H1 (cell line): ENCODE results near the gene SLC7A8. TPM values are rescaled to one million over a fixed set of nuclear protein-coding genes. Genes with fewer than 3 reads are reported as not detected.

Source experiments
- CTCF ChIA-PET: fragments of 300-600 bp; sonication (Branson Sonifier 250); formaldehyde crosslinking; loops from one replicate; lab custom pipeline; 2021; ENCODE audit not compliant: partially characterized antibody; lab: Charles Lee
- POLR2A ChIA-PET: fragments of 300-600 bp; sonication (Branson Sonifier 250); formaldehyde crosslinking; loops from one replicate; lab custom pipeline; 2021; ENCODE audit warnings: inconsistent platforms; ENCODE audit not compliant: partially characterized antibody; lab: Charles Lee
- DNase-seq, 2 experiments: peaks; one replicate each; pipeline versions ENCODE4 v3.0.0 to v3.0.0-alpha.2; 2010 to 2022; ENCODE audit warnings: low spot score in 2 of 2, low read depth in 1 of 2, mixed read lengths in 1 of 2
- FAIRE-seq: peaks from 2 replicates; lab custom pipeline; 2011; peaks lifted over from hg19 to GRCh38; lab: Jason Lieb, UNC
- H2AFZ ChIP-seq: 2 replicates; pipeline ENCODE4 v1.8.1; 2012; ENCODE audit warnings: low read length, inconsistent platforms
- H2AK5ac ChIP-seq: 2 replicates; pipeline ENCODE4 v1.6.1; 2013; ENCODE audit warnings: low read depth, low read length
- H2BK120ac ChIP-seq: replicated peaks from 2 replicates; pipeline ENCODE3; 2013; ENCODE audit warnings: low read depth, low read length, inconsistent platforms
- H2BK12ac ChIP-seq: 2 replicates; pipeline ENCODE4 v1.6.1; 2013; ENCODE audit warnings: low read depth, low read length
- H2BK15ac ChIP-seq: 2 replicates; pipeline ENCODE4 v1.6.1; 2013; ENCODE audit warnings: low read length
- H2BK20ac ChIP-seq: 2 replicates; pipeline ENCODE4 v1.6.1; 2013; ENCODE audit warnings: low read length
- H2BK5ac ChIP-seq: 2 replicates; pipeline ENCODE4 v1.6.1; 2013; ENCODE audit warnings: low read depth, low read length
- H3K14ac ChIP-seq: 2 replicates; pipeline ENCODE4 v1.6.1; 2013; ENCODE audit warnings: inconsistent platforms; ENCODE audit not compliant: insufficient read length
- H3K18ac ChIP-seq: 2 replicates; pipeline ENCODE4 v1.6.1; 2013; ENCODE audit warnings: low read length; ENCODE audit errors: extremely low read depth
- H3K23ac ChIP-seq: 2 replicates; pipeline ENCODE4 v1.6.1; 2013; ENCODE audit warnings: inconsistent platforms; ENCODE audit not compliant: insufficient read length
- H3K23me2 ChIP-seq: 2 replicates; pipeline ENCODE4 v1.6.1; 2013; ENCODE audit warnings: low read depth, low read length
- H3K27ac ChIP-seq: 2 replicates; pipeline ENCODE4 v1.6.1; 2011; ENCODE audit warnings: low read depth, low read length, inconsistent platforms
- H3K27me3 ChIP-seq, 4 experiments: replicated peaks in 1 of 4; 1 replicate in 1 of 4; 2 replicates in 3 of 4; pipeline versions ENCODE4 v1.6.1 to v1.8.1; 2011 to 2013; ENCODE audit warnings: low read length in 3 of 4, mild to moderate bottlenecking in 3 of 4, inconsistent platforms in 2 of 4, mixed read lengths in 2 of 4, moderate library complexity in 1 of 4; ENCODE audit not compliant: control insufficient read depth in 3 of 4, insufficient read depth in 3 of 4; ENCODE audit errors: extremely low read depth in 1 of 4
- H3K36me3 ChIP-seq, 4 experiments: 2 replicates each; pipeline versions ENCODE4 v1.6.1 to v1.8.1; 2011 to 2013; ENCODE audit warnings: mild to moderate bottlenecking in 4 of 4, low read length in 3 of 4, moderate library complexity in 2 of 4, control low read depth in 1 of 4, inconsistent platforms in 1 of 4; ENCODE audit not compliant: insufficient read depth in 4 of 4, control insufficient read depth in 2 of 4
- H3K4ac ChIP-seq: replicated peaks from 2 replicates; pipeline ENCODE3; 2013; ENCODE audit warnings: low read length, low read depth, mixed read lengths, inconsistent platforms; ENCODE audit not compliant: insufficient read length
- H3K4me1 ChIP-seq, 4 experiments: replicated peaks in 1 of 4; 1 replicate in 1 of 4; 2 replicates in 3 of 4; pipeline versions ENCODE4 v1.6.1 to v1.8.1; 2011 to 2013; ENCODE audit warnings: low read length in 3 of 4, inconsistent platforms in 2 of 4, mixed read lengths in 1 of 4; ENCODE audit not compliant: insufficient read depth in 4 of 4, control insufficient read depth in 3 of 4
- H3K4me2 ChIP-seq, 2 experiments: 2 replicates each; pipeline versions ENCODE4 v1.6.1 to v1.8.1; 2011 to 2013; ENCODE audit warnings: low read depth in 2 of 2, low read length in 2 of 2, control low read depth in 1 of 2, inconsistent platforms in 1 of 2, mild to moderate bottlenecking in 1 of 2; ENCODE audit not compliant: insufficient read depth in 1 of 2
- H3K4me3 ChIP-seq, 4 experiments: fragments of 200-600, 300-600 bp in 1 of 4; sonication (generic), shearing (Covaris generic), sonication (Bioruptor Twin) in 1 of 4; 2 replicates each; pipeline versions ENCODE4 v1.5.1 to v1.8.1; 2011 to 2016; ENCODE audit warnings: low read length in 4 of 4, low read depth in 3 of 4, control low read depth in 2 of 4, inconsistent platforms in 2 of 4, mild to moderate bottlenecking in 2 of 4, mixed read lengths in 1 of 4, moderate library complexity in 1 of 4; ENCODE audit not compliant: insufficient read depth in 2 of 4; ENCODE audit errors: extremely low read depth in 1 of 4
- H3K56ac ChIP-seq: replicated peaks from 2 replicates; pipeline ENCODE3; 2013; ENCODE audit warnings: low read depth, mild to moderate bottlenecking, mixed read lengths, low read length, inconsistent platforms; ENCODE audit not compliant: insufficient read length
- H3K79me1 ChIP-seq: 2 replicates; pipeline ENCODE4 v1.6.1; 2013; ENCODE audit warnings: low read depth, low read length, control low read depth
- H3K79me2 ChIP-seq, 2 experiments: 2 replicates each; pipeline versions ENCODE4 v1.6.1 to v1.8.1; 2012 to 2013; ENCODE audit warnings: low read length in 2 of 2, mild to moderate bottlenecking in 2 of 2, inconsistent platforms in 1 of 2; ENCODE audit not compliant: insufficient read depth in 2 of 2, control insufficient read depth in 1 of 2
- H3K9ac ChIP-seq, 4 experiments: replicated peaks in 1 of 4; 1 replicate in 1 of 4; 2 replicates in 3 of 4; pipeline versions ENCODE4 v1.6.1 to v1.8.1; 2011 to 2013; ENCODE audit warnings: low read depth in 3 of 4, low read length in 3 of 4, control low read depth in 2 of 4, mild to moderate bottlenecking in 2 of 4, moderate library complexity in 2 of 4, inconsistent platforms in 1 of 4; ENCODE audit errors: extremely low read depth in 1 of 4
- H3K9me3 ChIP-seq, 2 experiments: 2 replicates each; pipeline versions ENCODE4 v1.6.1 to v1.8.1; 2012 to 2013; ENCODE audit warnings: mild to moderate bottlenecking in 2 of 2, moderate library complexity in 2 of 2, control low read depth in 1 of 2, inconsistent platforms in 1 of 2, low read depth in 1 of 2, low read length in 1 of 2, mixed read lengths in 1 of 2; ENCODE audit not compliant: insufficient read depth in 2 of 2
- H4K20me1 ChIP-seq, 2 experiments: replicated peaks in 1 of 2; 2 replicates each; pipeline versions ENCODE3 to v1.8.1; 2011 to 2013; ENCODE audit warnings: inconsistent platforms in 2 of 2, low read length in 2 of 2, mild to moderate bottlenecking in 1 of 2; ENCODE audit not compliant: insufficient read depth in 2 of 2, control insufficient read depth in 1 of 2
- H4K5ac ChIP-seq: 2 replicates; pipeline ENCODE4 v1.6.1; 2013; ENCODE audit warnings: low read length, low read depth, mixed read lengths, inconsistent platforms; ENCODE audit not compliant: insufficient read length
- H4K8ac ChIP-seq: 2 replicates; pipeline ENCODE4 v1.8.0; 2013; ENCODE audit warnings: mild to moderate bottlenecking, moderate library complexity, low read length, inconsistent platforms; ENCODE audit not compliant: insufficient read depth; ENCODE audit errors: extremely low read depth
- H4K91ac ChIP-seq: replicated peaks from 2 replicates; pipeline ENCODE3; 2013; ENCODE audit warnings: low read length, mixed read lengths, inconsistent platforms; ENCODE audit not compliant: insufficient read length
- CBX5 ChIP-seq: fragments of 300-800, 300-1000 bp; sonication (generic); IDR thresholded peaks from 2 replicates; pipeline ENCODE4 v1.7.1; 2016; ENCODE audit warnings: antibody characterized with exemption, low read length, low read depth
- EGR1 ChIP-seq: IDR thresholded peaks from 2 replicates; pipeline ENCODE4 v1.6.1; 2011; ENCODE audit warnings: low read depth, low read length, borderline replicate concordance
- GABPA ChIP-seq: IDR thresholded peaks from 2 replicates; pipeline ENCODE4 v1.6.1; 2011; ENCODE audit warnings: mild to moderate bottlenecking, low read length, moderate library complexity, borderline replicate concordance; ENCODE audit not compliant: insufficient read depth
- JUN ChIP-seq: IDR thresholded peaks from 2 replicates; pipeline ENCODE4 v1.6.1; 2011; ENCODE audit warnings: low read depth, mild to moderate bottlenecking, improper control_type of control experiment, low read length
- SIRT6 ChIP-seq: IDR thresholded peaks from one replicate; pipeline ENCODE4 v1.7.1; 2012; ENCODE audit warnings: low read length, inconsistent platforms
- SIX5 ChIP-seq: IDR thresholded peaks from 2 replicates; pipeline ENCODE4 v1.6.1; 2011; ENCODE audit warnings: mild to moderate bottlenecking, low read depth, low read length
- TBP ChIP-seq: IDR thresholded peaks from 2 replicates; pipeline ENCODE4 v1.6.1; 2011; ENCODE audit warnings: low read depth, low read length, improper control_type of control experiment
- USF2 ChIP-seq: IDR thresholded peaks from 2 replicates; pipeline ENCODE4 v1.6.1; 2011; ENCODE audit warnings: low read length, improper control_type of control experiment
- WGBS, 2 experiments: shearing (Covaris generic) in 1 of 2; methylation state at CpG; one replicate each; pipeline versions ENCODE4 v1.1.6 to v1.1.7; 2013 to 2015; ENCODE audit warnings: low lambda C conversion rate in 2 of 2, mixed read lengths in 2 of 2, inconsistent platforms in 1 of 2, low coverage in 1 of 2, missing lambda C conversion rate in 1 of 2; ENCODE audit not compliant: insufficient replicate concordance in 2 of 2, insufficient coverage in 1 of 2, insufficient read length in 1 of 2; ENCODE audit errors: extremely low coverage in 1 of 2, missing lambda C conversion rate in 1 of 2; 5-methylcytosine and 5-hydroxymethylcytosine counted together
- polyA plus RNA-seq, 7 experiments: library from polyadenylated mRNA; depleted of rRNA in 3 of 7; stranded (reverse) in 5 of 7; unstranded in 2 of 7; fragments of >200 nt in 5 of 7; fragments of 200-250 nt in 2 of 7; gene quantifications; 1 replicate in 5 of 7; 2 replicates in 1 of 7; 4 replicates in 1 of 7; pipeline versions ENCODE4 v1.2.1 to v1.2.3, GENCODE V29; 2011 to 2013; ENCODE audit warnings: missing spikeins in 2 of 7, mixed read lengths in 2 of 7
- total RNA-seq: library from RNA; stranded (reverse); fragmentation: NEBNext Ultra II Directional; extraction: Animal tissue kit (Norgen Biotek cat#: 25700); gene quantifications from 2 replicates; pipeline ENCODE4 v1.2.1, GENCODE V29; 2021

The SLC7A8 gene
- total and polyA plus RNA-seq, 2 of the 8 experiments (the other 6 are each of a cell fraction or from before 2014, with no cell fraction given), result 182 to 204 TPM

- no peak overlapping the region for H3K4ac ChIP-seq
- H3K23me2 ChIP-seq, result peaks cover 6% of the 10 kb centered on the region; the same call in 1 of the 2 replicates
- H2BK5ac ChIP-seq, result no peak overlapping the region
- H3K23ac ChIP-seq, result no peak overlapping the region
- CTCF ChIA-PET, result interaction anchor here (0.7 to 10.7 kb wide), 5 partner anchors 11 to 199 kb away, joined by 3 to 290 read pairs (median 8); partner anchors contain the start of gene CEBPE
- no peak overlapping the region for H3K9ac ChIP-seq
- no peak overlapping the region for H2AK5ac ChIP-seq
- no peak overlapping the region for H3K14ac ChIP-seq
- peaks cover 0 to 2% (median under 1%) of the 10 kb centered on the region in 4 experiments; a peak in 5 of 7 replicates for H3K4me1 ChIP-seq
- no peak overlapping the region for H4K91ac ChIP-seq
- no peak overlapping the region for H2BK12ac ChIP-seq
- no peak overlapping the region for H4K5ac ChIP-seq
- FAIRE-seq, result no peak
- H3K36me3 ChIP-seq, result no peaks in the 10 kb centered on the region
- WGBS, 2 experiments, result 80% methylated on average over 3 of the region's 3 CpGs; no CpG with 5 or more reads in 1 of the 2 experiments
- no peak for DNase-seq
- H3K79me1 ChIP-seq, result 0 out of 2 replicates have a peak, but pooled peaks cover 3% of the 10 kb centered on the region
- H3K56ac ChIP-seq, result no peak overlapping the region
- no peak overlapping the region for H3K4me2 ChIP-seq
- no peak overlapping the region for H3K27ac ChIP-seq
- no peaks in the 10 kb centered on the region; a peak in 1 of 4 replicates for H3K9me3 ChIP-seq
- H3K4me3 ChIP-seq, result no peak overlapping the region
- POLR2A ChIA-PET, result interaction anchor here (0.6 to 1.6 kb wide), 4 partner anchors 65 to 107 kb away, joined by 3 to 4 read pairs (median 4); no protein-coding TSS in a partner anchor
- peaks cover 0 to 6% of the 10 kb centered on the region in 2 experiments for H4K20me1 ChIP-seq
- H4K8ac ChIP-seq, result no peak overlapping the region
- H3K18ac ChIP-seq, result no peak overlapping the region
- no peaks in the 10 kb centered on the region for H3K27me3 ChIP-seq
- no peak overlapping the region for H2AFZ ChIP-seq
- peaks cover 5 to 25% of the 10 kb centered on the region in 2 experiments for H3K79me2 ChIP-seq
- H2BK20ac ChIP-seq, result no peak overlapping the region
- no peak overlapping the region for H2BK120ac ChIP-seq
- H2BK15ac ChIP-seq, result no peak overlapping the region
- TF ChIP-seq SIX5 (no peak), SIRT6 (no peak), JUN (no peak), GABPA (no peak), EGR1 (no peak), TBP (no peak), CBX5 (no peak), USF2 (no peak)
Measured at GRCh38 chr14:23185063-23185462, 1.6 kb upstream of the SLC7A8 start.
